K562 (cell line): Measurements from ENCODE around the gene H3-3A. TPM values are rescaled to one million over a fixed set of nuclear protein-coding genes. Genes with fewer than 3 reads are reported as not detected.

Source experiments
- ATAC-seq: fragments of 200-7000 bp; cut with Tn5 transposase; 3 replicates; pipeline ENCODE4 v1.9.1; 2020; ENCODE audit warnings: moderate library complexity
- BruUV-seq: library from RNA; stranded (reverse); fragments of 400-500 nt; replicated peaks from 2 replicates; lab custom pipeline; 2021; lab: Mats Ljungman, UMichigan
- CTCF ChIA-PET: fragments of 300-600 bp; formaldehyde crosslinking; extraction: SDS; loops from one replicate; lab custom pipeline; 2021; ENCODE audit warnings: low intra/inter-chr PET ratio; lab: Yijun Ruan, JAX
- POLR2A ChIA-PET: fragments of 300-600, 350-650 bp; sonication (Branson Sonifier 250); formaldehyde crosslinking; extraction: SDS; loops from one replicate; lab custom pipeline; 2021; ENCODE audit warnings: antibody characterized with exemption, inconsistent platforms; lab: Yijun Ruan, JAX
- DNase-seq, 4 experiments: peaks; one replicate each; pipeline versions ENCODE4 v3.0.0 to v3.0.0-alpha.2; 2011 to 2018; ENCODE audit warnings: low spot score in 3 of 4, mixed read lengths in 3 of 4; ENCODE audit errors: extremely low read depth in 1 of 4
- FAIRE-seq: peaks from 2 replicates; lab custom pipeline; 2011; peaks lifted over from hg19 to GRCh38; lab: Jason Lieb, UNC
- H2AFZ ChIP-seq: 2 replicates; pipeline ENCODE4 v1.6.0; 2011; ENCODE audit warnings: low read depth, low read length, control low read depth, inconsistent platforms
- H3K27ac ChIP-seq: fragments of 200-600 bp; 3 replicates; pipeline ENCODE4 v1.8.0; 2011; ENCODE audit warnings: low read depth, mild to moderate bottlenecking, control low read depth, inconsistent platforms, low read length, moderate library complexity, mixed read lengths; ENCODE audit errors: extremely low read depth
- H3K27me3 ChIP-seq, 2 experiments: fragments of 300-600 bp in 1 of 2; 2 replicates in 1 of 2; 3 replicates in 1 of 2; pipeline versions ENCODE4 v1.6.0 to v1.8.0; 2011; ENCODE audit warnings: inconsistent platforms in 2 of 2, low read length in 2 of 2, mild to moderate bottlenecking in 1 of 2, mixed read lengths in 1 of 2, moderate library complexity in 1 of 2; ENCODE audit not compliant: control insufficient read depth in 2 of 2, insufficient read depth in 2 of 2
- H3K36me3 ChIP-seq: fragments of 300-600 bp; 3 replicates; pipeline ENCODE4 v1.8.0; 2011; ENCODE audit warnings: mild to moderate bottlenecking, low read length, inconsistent platforms; ENCODE audit not compliant: control insufficient read depth, insufficient read depth
- H3K4me1 ChIP-seq, 2 experiments: fragments of 200-600 bp in 1 of 2; replicated peaks in 1 of 2; 2 replicates in 1 of 2; 3 replicates in 1 of 2; pipeline versions ENCODE4 v1.5.1 to v1.8.0; 2011; ENCODE audit warnings: inconsistent platforms in 2 of 2, low read length in 2 of 2, mild to moderate bottlenecking in 1 of 2, mixed read lengths in 1 of 2, moderate library complexity in 1 of 2; ENCODE audit not compliant: control insufficient read depth in 2 of 2, insufficient read depth in 2 of 2
- H3K4me2 ChIP-seq: 2 replicates; pipeline ENCODE4 v1.6.1; 2011; ENCODE audit warnings: low read length, control low read depth, inconsistent platforms, mixed read lengths; ENCODE audit not compliant: insufficient read depth
- H3K4me3 ChIP-seq: fragments of 200-600 bp; sonication (generic), shearing (Covaris generic); 2 replicates; pipeline ENCODE4 v1.5.1; 2016; ENCODE audit warnings: control low read depth, inconsistent platforms
- H3K79me2 ChIP-seq: fragments of 200-600 bp; 3 replicates; pipeline ENCODE4 v1.8.0; 2011; ENCODE audit warnings: low read length, inconsistent platforms; ENCODE audit not compliant: control insufficient read depth, insufficient read depth
- H3K9ac ChIP-seq, 2 experiments: 2 replicates each; pipeline versions ENCODE4 v1.6.0 to v1.6.1; 2011; ENCODE audit warnings: low read depth in 2 of 2, low read length in 2 of 2, control low read depth in 1 of 2, inconsistent platforms in 1 of 2, mild to moderate bottlenecking in 1 of 2, mixed read lengths in 1 of 2; ENCODE audit not compliant: insufficient read depth in 1 of 2
- H3K9me1 ChIP-seq: one replicate; pipeline ENCODE4 v1.6.0; 2011; ENCODE audit warnings: inconsistent platforms, mild to moderate bottlenecking, low read length, moderate library complexity; ENCODE audit not compliant: control insufficient read depth, insufficient read depth
- H3K9me3 ChIP-seq: replicated peaks from 2 replicates; pipeline ENCODE4 v1.5.1; 2011; ENCODE audit warnings: low read depth, low read length, inconsistent platforms; ENCODE audit not compliant: control insufficient read depth, insufficient read depth
- H4K20me1 ChIP-seq: replicated peaks from 2 replicates; pipeline ENCODE4 v1.6.1; 2011; ENCODE audit warnings: low read length, inconsistent platforms, mixed read lengths; ENCODE audit not compliant: control insufficient read depth, insufficient read depth
- CTBP1 ChIP-seq: fragments of 450-650 bp; IDR thresholded peaks from 2 replicates; pipeline ENCODE4 v1.6.1; 2016; ENCODE audit warnings: borderline replicate concordance
- EGR1 ChIP-seq: fragments of 450-650 bp; conservative IDR thresholded peaks from 2 replicates; pipeline ENCODE4 v1.6.1; 2017; ENCODE audit warnings: mild to moderate bottlenecking
- MEIS2 ChIP-seq: fragments of 450-650 bp; IDR thresholded peaks from 2 replicates; pipeline ENCODE4 v1.6.1; 2014; ENCODE audit warnings: mild to moderate bottlenecking; ENCODE audit not compliant: partially characterized antibody
- WGBS: fragments of 100-300 bp; shearing (Covaris generic); methylation state at CpG from one replicate; pipeline ENCODE4 v1.1.6; 2016; ENCODE audit warnings: low coverage, mixed read lengths; ENCODE audit not compliant: insufficient coverage; ENCODE audit errors: missing lambda C conversion rate; 5-methylcytosine and 5-hydroxymethylcytosine counted together
- in situ Hi-C: fragments of 300-500 bp; cut with MboI; formaldehyde crosslinking; loops from 4 replicates; pipeline ENCODE4 v1.15.0; 2018; ENCODE audit warnings: inconsistent platforms, mixed read lengths
- intact Hi-C: fragments of 100-400 bp; cut with micrococcal nuclease; formaldehyde crosslinking; loops from 2 replicates; pipeline ENCODE4 v1.14.2; 2022
- polyA plus RNA-seq, 8 experiments: library from polyadenylated mRNA; depleted of rRNA in 4 of 8; stranded (reverse) in 5 of 8; unstranded in 3 of 8; fragments of >200 nt; fragmentation: Nextera tagmentation in 2 of 8; fragmentation: Illumina TruSeq in 1 of 8; extraction: Ambion mirVana in 2 of 8; extraction: Trizol in 1 of 8; gene quantifications; 2 replicates each; pipeline versions ENCODE4 v1.2.1 to v1.2.3, GENCODE V29; 2011 to 2014; ENCODE audit warnings: inconsistent platforms in 1 of 8, missing spikeins in 1 of 8
- total RNA-seq, 7 experiments: library from RNA; depleted of rRNA in 6 of 7; stranded (reverse); fragments of >200 nt in 6 of 7; fragmentation: Illumina TruSeq in 2 of 7; extraction: Trizol in 2 of 7; gene quantifications; 2 replicates each; pipeline versions ENCODE4 v1.2.1 to v1.2.3, GENCODE V29; 2011 to 2021; ENCODE audit warnings: low replicate concordance in 1 of 7
- TF ChIP-seq, protein P1 (sequence below): IDR thresholded peaks from 3 replicates; pipeline ENCODE4 v1.6.1; 2011; ENCODE audit warnings: borderline replicate concordance, mild to moderate bottlenecking, moderate library complexity; ENCODE audit not compliant: insufficient read length; ENCODE audit errors: extremely low read depth

Gene H3-3A
- total and polyA plus RNA-seq, 9 of the 15 experiments (the other 6 are each of a cell fraction or from before 2014, with no cell fraction given) = 426 to 1,083 (median 591) TPM

DNA sequence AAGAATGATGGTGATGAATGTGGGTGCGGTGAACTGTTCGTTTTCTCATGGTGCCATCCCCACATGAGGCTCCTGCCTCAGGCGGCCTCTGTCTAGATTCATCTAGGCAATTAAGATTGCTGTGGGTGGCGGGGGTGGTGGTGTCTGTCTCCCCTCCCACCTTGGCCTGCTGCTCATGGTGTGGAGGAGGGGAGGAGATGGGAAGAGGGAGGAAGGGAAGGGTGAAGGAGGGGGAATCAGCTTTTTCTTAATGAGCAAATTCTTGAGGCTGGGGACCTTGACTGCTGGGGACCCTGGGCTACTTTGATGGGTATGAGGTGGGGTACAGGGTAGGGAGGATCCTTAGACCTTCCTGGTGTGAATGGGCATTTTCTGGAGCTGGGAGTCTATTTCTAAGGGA is 55.8 kb downstream of the H3-3A start:
- CTCF ChIA-PET = no interaction called here
- H3K9ac ChIP-seq = peak overlapping the region in 1 of 2 experiments; percentile 24; a peak in 1 of 4 replicates
- H3K4me1 ChIP-seq = peaks cover 12 to 38% of the 10 kb centered on the region in 2 experiments; a peak in 4 of 5 replicates
- BruUV-seq = no TSS peak
- no peaks in the 10 kb centered on the region for H3K27me3 ChIP-seq
- TF ChIP-seq EGR1 (peak; percentile 83), CTBP1 (no peak), MEIS2 (peak; percentile 13)
- TF ChIP-seq, protein P1, sequence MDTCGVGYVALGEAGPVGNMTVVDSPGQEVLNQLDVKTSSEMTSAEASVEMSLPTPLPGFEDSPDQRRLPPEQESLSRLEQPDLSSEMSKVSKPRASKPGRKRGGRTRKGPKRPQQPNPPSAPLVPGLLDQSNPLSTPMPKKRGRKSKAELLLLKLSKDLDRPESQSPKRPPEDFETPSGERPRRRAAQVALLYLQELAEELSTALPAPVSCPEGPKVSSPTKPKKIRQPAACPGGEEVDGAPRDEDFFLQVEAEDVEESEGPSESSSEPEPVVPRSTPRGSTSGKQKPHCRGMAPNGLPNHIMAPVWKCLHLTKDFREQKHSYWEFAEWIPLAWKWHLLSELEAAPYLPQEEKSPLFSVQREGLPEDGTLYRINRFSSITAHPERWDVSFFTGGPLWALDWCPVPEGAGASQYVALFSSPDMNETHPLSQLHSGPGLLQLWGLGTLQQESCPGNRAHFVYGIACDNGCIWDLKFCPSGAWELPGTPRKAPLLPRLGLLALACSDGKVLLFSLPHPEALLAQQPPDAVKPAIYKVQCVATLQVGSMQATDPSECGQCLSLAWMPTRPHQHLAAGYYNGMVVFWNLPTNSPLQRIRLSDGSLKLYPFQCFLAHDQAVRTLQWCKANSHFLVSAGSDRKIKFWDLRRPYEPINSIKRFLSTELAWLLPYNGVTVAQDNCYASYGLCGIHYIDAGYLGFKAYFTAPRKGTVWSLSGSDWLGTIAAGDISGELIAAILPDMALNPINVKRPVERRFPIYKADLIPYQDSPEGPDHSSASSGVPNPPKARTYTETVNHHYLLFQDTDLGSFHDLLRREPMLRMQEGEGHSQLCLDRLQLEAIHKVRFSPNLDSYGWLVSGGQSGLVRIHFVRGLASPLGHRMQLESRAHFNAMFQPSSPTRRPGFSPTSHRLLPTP = no peak
- H3K79me2 ChIP-seq = no peaks in the 10 kb centered on the region
- H3K4me2 ChIP-seq = no peak overlapping the region
- H3K27ac ChIP-seq = no peak overlapping the region
- H2AFZ ChIP-seq = no peak overlapping the region
- FAIRE-seq (no peak), ATAC-seq (no peak), DNase-seq (no peak)
- 57% methylated on average over 4 of the region's 4 CpGs for WGBS
- no peaks in the 10 kb centered on the region for H4K20me1 ChIP-seq
- H3K36me3 ChIP-seq = no peaks in the 10 kb centered on the region
- H3K9me1 ChIP-seq = no peaks in the 10 kb centered on the region
- POLR2A ChIA-PET = interaction anchor here (1.2 kb wide), 1 partner anchor 79 kb away, joined by 5 read pairs; no protein-coding TSS in a partner anchor
- H3K4me3 ChIP-seq = no peak overlapping the region
- intact Hi-C loops (no loop called here), in situ Hi-C loops (loop anchor here (5.0 kb wide), 1 partner anchor 41 kb away; no protein-coding TSS in a partner anchor)
- H3K9me3 ChIP-seq = no peaks in the 10 kb centered on the region
